B cell (primary cell): Measurements from ENCODE around the gene PSME1. TPM values are rescaled to one million over a fixed set of nuclear protein-coding genes. Genes with fewer than 3 reads are reported as not detected.

ENCODE experiments used
- ATAC-seq: fragments of 200-7000 bp; cut with Tn5 transposase; one replicate; pipeline ENCODE4 v1.10.0; 2021; ENCODE audit warnings: low read depth, mild to moderate bottlenecking, moderate number of reproducible peaks, moderate library complexity
- CTCF ChIA-PET: fragments of 350-600 bp; sonication (Branson Sonifier 250); formaldehyde crosslinking; loops from one replicate; lab custom pipeline; 2021; ENCODE audit warnings: antibody characterized with exemption, inconsistent platforms; lab: Charles Lee
- POLR2A ChIA-PET: fragments of 350-600 bp; sonication (Branson Sonifier 250); formaldehyde crosslinking; loops from one replicate; lab custom pipeline; 2021; ENCODE audit warnings: antibody characterized with exemption; lab: Charles Lee
- DNase-seq: peaks from one replicate; pipeline ENCODE4 v3.0.0; 2013
- H2AFZ ChIP-seq: 2 replicates; pipeline ENCODE4 v1.6.1; 2012; ENCODE audit warnings: mild to moderate bottlenecking, low read depth, low read length; ENCODE audit not compliant: insufficient read depth, poor library complexity, severe bottlenecking
- H3K27ac ChIP-seq, 2 donors: 1 replicate in 1 of 2; 2 replicates in 1 of 2; pipeline ENCODE4 v1.5.1; 2012 to 2013; ENCODE audit warnings: low read length in 2 of 2, mild to moderate bottlenecking in 2 of 2, moderate library complexity in 1 of 2
- H3K27me3 ChIP-seq, 4 experiments: fragments of 200-600 bp in 1 of 4; sonication (generic) in 1 of 4; replicated peaks in 1 of 4; 1 replicate in 2 of 4; 2 replicates in 2 of 4; pipeline versions ENCODE4 v1.6.1 to v1.7.0; 2013 to 2016; ENCODE audit warnings: low read length in 3 of 4, mild to moderate bottlenecking in 2 of 4, mixed read lengths in 1 of 4, moderate library complexity in 1 of 4; ENCODE audit not compliant: insufficient read depth in 4 of 4, control insufficient read depth in 3 of 4; ENCODE audit errors: control extremely low read depth in 1 of 4
- H3K36me3 ChIP-seq, 2 experiments: replicated peaks in 1 of 2; 1 replicate in 1 of 2; 2 replicates in 1 of 2; pipeline versions ENCODE4 v1.6.1 to v1.7.1; 2013; ENCODE audit warnings: low read length in 1 of 2; ENCODE audit not compliant: insufficient read depth in 2 of 2, control insufficient read depth in 1 of 2; ENCODE audit errors: control extremely low read depth in 1 of 2, extremely low read depth in 1 of 2
- H3K4me1 ChIP-seq, 2 donors: fragments of 200-600 bp in 1 of 2; sonication (generic) in 1 of 2; 1 replicate in 1 of 2; 2 replicates in 1 of 2; pipeline versions ENCODE4 v1.5.1 to v1.6.1; 2013 to 2017; ENCODE audit warnings: low read length in 2 of 2; ENCODE audit not compliant: control insufficient read depth in 2 of 2, insufficient read depth in 2 of 2
- H3K4me2 ChIP-seq: replicated peaks from 2 replicates; pipeline ENCODE3; 2012; ENCODE audit warnings: mild to moderate bottlenecking, low read depth, low read length; ENCODE audit not compliant: poor library complexity, severe bottlenecking
- H3K4me3 ChIP-seq, 5 experiments: fragments of 200-600 bp in 1 of 5; sonication (generic) in 1 of 5; 1 replicate in 3 of 5; 2 replicates in 2 of 5; pipeline versions ENCODE4 v1.5.1 to v1.7.0; 2011 to 2016; ENCODE audit warnings: low read length in 4 of 5, mild to moderate bottlenecking in 4 of 5, low read depth in 2 of 5, control low read depth in 1 of 5, moderate library complexity in 1 of 5; ENCODE audit not compliant: insufficient read depth in 1 of 5; ENCODE audit errors: control extremely low read depth in 1 of 5, extremely low read depth in 1 of 5
- H3K79me2 ChIP-seq: fragments of 200-600 bp; sonication (generic); one replicate; pipeline ENCODE4 v1.6.0; 2016; ENCODE audit warnings: low read length; ENCODE audit not compliant: control insufficient read depth, insufficient read depth
- H3K9ac ChIP-seq: fragments of 200-600 bp; sonication (generic); 2 replicates; pipeline ENCODE4 v1.6.1; 2017; ENCODE audit warnings: mild to moderate bottlenecking, low read length, moderate library complexity
- H3K9me3 ChIP-seq, 3 donors: one replicate each; pipeline versions ENCODE4 v1.6.1 to v1.7.1; 2013; ENCODE audit warnings: low read length in 2 of 3; ENCODE audit not compliant: control insufficient read depth in 2 of 3, insufficient read depth in 1 of 3; ENCODE audit errors: control extremely low read depth in 1 of 3
- H4K20me1 ChIP-seq: 2 replicates; pipeline ENCODE4 v1.6.0; 2012; ENCODE audit warnings: mild to moderate bottlenecking, low read length; ENCODE audit not compliant: insufficient read depth, control insufficient read depth, poor library complexity, severe bottlenecking
- H3K27ac Mint-ChIP-seq: one replicate; pipeline ENCODE4 v1.8.0; 2021; ENCODE audit warnings: mixed read lengths
- H3K27me3 Mint-ChIP-seq: one replicate; pipeline ENCODE4 v1.8.0; 2021; ENCODE audit warnings: mixed read lengths
- H3K4me1 Mint-ChIP-seq: one replicate; pipeline ENCODE4 v1.8.0; 2021; ENCODE audit warnings: mixed read lengths
- H3K4me3 Mint-ChIP-seq: one replicate; pipeline ENCODE4 v1.8.0; 2021; ENCODE audit warnings: mixed read lengths
- H3K9me3 Mint-ChIP-seq: one replicate; pipeline ENCODE4 v1.8.0; 2022; ENCODE audit warnings: mixed read lengths; ENCODE audit not compliant: insufficient read depth
- CTCF ChIP-seq: fragments of 200-600 bp; IDR thresholded peaks from one replicate; pipeline ENCODE4 v1.8.0; 2022; ENCODE audit warnings: antibody characterized with exemption, mild to moderate bottlenecking
- EZH2 ChIP-seq: IDR thresholded peaks from 2 replicates; pipeline ENCODE4 v1.6.1; 2012; ENCODE audit warnings: borderline replicate concordance, low read depth, mild to moderate bottlenecking, moderate library complexity, low read length; ENCODE audit not compliant: insufficient read depth, poor library complexity, severe bottlenecking
- WGBS: methylation state at CpG from one replicate; pipeline ENCODE4 v1.1.5; 2013; ENCODE audit warnings: missing lambda C conversion rate; ENCODE audit not compliant: insufficient coverage; 5-methylcytosine and 5-hydroxymethylcytosine counted together
- intact Hi-C: fragments of 100-400 bp; cut with micrococcal nuclease; formaldehyde crosslinking; loops from one replicate; pipeline ENCODE4 v1.10.0; 2022
- polyA minus RNA-seq: library from RNA; depleted of rRNA, polyadenylated mRNA; stranded (reverse); fragments of >200 nt; gene quantifications from 2 replicates; pipeline ENCODE4 v1.2.3, GENCODE V29; 2012
- polyA plus RNA-seq: library from polyadenylated mRNA; depleted of rRNA; stranded (reverse); fragments of >200 nt; gene quantifications from 2 replicates; pipeline ENCODE4 v1.2.3, GENCODE V29; 2012
- total RNA-seq, 2 donors: library from RNA; stranded (reverse); fragments of 120-200 nt in 1 of 2; gene quantifications; 1 replicate in 1 of 2; 2 replicates in 1 of 2; pipeline versions ENCODE4 v1.2.3 to v1.2.4, GENCODE V29; 2013 to 2022

Gene PSME1
- 227 and 237 TPM in 2 replicates for total RNA-seq
- total RNA-seq (2013) = 327 TPM
- 257 and 295 TPM in 2 replicates for polyA plus RNA-seq
- polyA minus RNA-seq = 101 and 134 TPM in 2 replicates

- peaks cover 57% of the 10 kb centered on the region for H3K4me1 Mint-ChIP-seq
- no peaks in the 10 kb centered on the region for H3K9me3 Mint-ChIP-seq
- Histone ChIP-seq H3K79me2 (peaks cover 51% of the 10 kb centered on the region), H3K4me3 (peak within 1 kb of the TSS; percentile 54 to 96 (median 78)), H3K9me3 (no peaks in the 10 kb centered on the region), H3K4me1 (peaks cover 33 to 44% of the 10 kb centered on the region in 2 donors), H3K27ac (peak within 1 kb of the TSS; percentile 87 to 97), H3K4me2 (peak within 1 kb of the TSS; percentile 90), H3K9ac (peak within 1 kb of the TSS; percentile 97), H3K36me3 (peaks cover 0 to 27% of the 10 kb centered on the region in 2 experiments), H3K27me3 (no peaks in the 10 kb centered on the region), H4K20me1 (peaks cover 16% of the 10 kb centered on the region), H2AFZ (peak within 1 kb of the TSS; percentile 96)
- ATAC-seq = peak; percentile 97
- intact Hi-C loops = loop anchor here (1.0 to 2.0 kb wide), 6 partner anchors 10 to 106 kb away; partner anchors contain the start of genes DCAF11, IRF9, NRL and PCK2
- ChIA-PET CTCF (interaction anchor here (0.7 to 4.6 kb wide), 11 partner anchors 9 to 197 kb away, joined by 3 to 43 read pairs (median 6); partner anchors contain the start of genes DCAF11, IRF9, MDP1 and NRL), POLR2A (interaction anchor here (0.5 to 3.3 kb wide), 19 partner anchors 9 to 295 kb away, joined by 3 to 49 read pairs (median 3); partner anchors contain the start of genes CHMP4A, DCAF11, IPO4 and IRF9)
- H3K27me3 Mint-ChIP-seq = no peaks in the 10 kb centered on the region
- H3K27ac Mint-ChIP-seq = peak within 1 kb of the TSS; percentile 94
- WGBS = under 1% methylated on average over 67 of the region's 75 CpGs
- peak; percentile 96 for DNase-seq
- peak within 1 kb of the TSS; percentile 92 for H3K4me3 Mint-ChIP-seq
- no peak for TF ChIP-seq EZH2
- TF ChIP-seq CTCF = no peak
Observed at GRCh38 chr14:24135834-24136683, at the start of gene PSME1. PSME1 (plus strand) TSS chr14:24136194; CDS start chr14:24136263, 69 bp downstream.
